Esophagus (tissue), 2 donors: ENCODE results near the gene NOM1. TPM values are rescaled to one million over a fixed set of nuclear protein-coding genes. Genes with fewer than 3 reads are reported as not detected.

ENCODE experiments used
- H3K27ac ChIP-seq, 2 donors: one replicate each; pipeline ENCODE4 v1.5.1; 2013; ENCODE audit warnings: low read depth in 2 of 2, mild to moderate bottlenecking in 2 of 2, inconsistent platforms in 1 of 2, low read length in 1 of 2, moderate library complexity in 1 of 2
- H3K27me3 ChIP-seq, 2 donors: one replicate each; pipeline ENCODE4 v1.6.1; 2013; ENCODE audit warnings: low read length in 2 of 2, control low read depth in 1 of 2, mild to moderate bottlenecking in 1 of 2; ENCODE audit not compliant: insufficient read depth in 2 of 2, control insufficient read depth in 1 of 2
- H3K36me3 ChIP-seq, 2 donors: one replicate each; pipeline ENCODE4 v1.6.1; 2013; ENCODE audit warnings: low read length in 1 of 2; ENCODE audit not compliant: control insufficient read depth in 2 of 2, insufficient read depth in 2 of 2
- H3K4me1 ChIP-seq, 2 donors: one replicate each; pipeline ENCODE4 v1.6.1; 2013; ENCODE audit warnings: low read length in 1 of 2; ENCODE audit not compliant: control insufficient read depth in 2 of 2, insufficient read depth in 2 of 2
- H3K4me3 ChIP-seq, 2 donors: one replicate each; pipeline ENCODE4 v1.5.1; 2013; ENCODE audit warnings: low read length in 2 of 2, mild to moderate bottlenecking in 2 of 2, low read depth in 1 of 2, moderate library complexity in 1 of 2
- H3K9me3 ChIP-seq, 2 donors: one replicate each; pipeline ENCODE4 v1.6.1; 2013; ENCODE audit warnings: mild to moderate bottlenecking in 2 of 2, low read depth in 1 of 2, low read length in 1 of 2, moderate library complexity in 1 of 2; ENCODE audit not compliant: control insufficient read depth in 2 of 2, insufficient read depth in 1 of 2
- WGBS, 2 donors: extraction: QIAGEN DNeasy Blood & Tissue Kit; methylation state at CpG; one replicate each; pipeline ENCODE4 v1.1.7; 2013; 5-methylcytosine and 5-hydroxymethylcytosine counted together
- polyA plus RNA-seq, 2 donors: library from polyadenylated mRNA; stranded (reverse); fragments of 200-250 nt; gene quantifications; one replicate each; pipeline ENCODE4 v1.2.3, GENCODE V29; 2013
- donor health status: healthy with polysubstance abuse.
- donor health status: Bipolar disorder and iron deficiency.

The NOM1 gene
- polyA plus RNA-seq, 2 donors = 7.0 to 9.2 TPM

- peaks cover 0 to 3% of the 10 kb centered on the region in 2 donors for H3K9me3 ChIP-seq
- H3K27me3 ChIP-seq = peaks cover 17 to 22% of the 10 kb centered on the region in 2 donors
- H3K4me1 ChIP-seq = peaks cover 12 to 13% of the 10 kb centered on the region in 2 donors
- WGBS, 2 donors = 39 to 47% methylated on average over 13 of the region's 13 CpGs
- no peaks in the 10 kb centered on the region for H3K36me3 ChIP-seq
- H3K27ac ChIP-seq = no peak overlapping the region
- H3K4me3 ChIP-seq = no peak overlapping the region
Observed at GRCh38 chr7:157013602-157014549, 64.4 kb downstream of the NOM1 start.

GRCh38 chr7:157014635-157015555 is 65.4 kb downstream of the NOM1 start:
- peaks cover 12 to 18% of the 10 kb centered on the region in 2 donors for H3K4me1 ChIP-seq

GRCh38 chr7:157016024-157016351 is 66.5 kb downstream of the NOM1 start:
- 44 to 53% methylated on average over 11 of the region's 11 CpGs for WGBS, 2 donors

More at GRCh38 chr7:157014635-157015555, 65.4 kb downstream of the NOM1 start:
- H3K9me3 ChIP-seq = peaks cover 0 to 3% of the 10 kb centered on the region in 2 donors
- peaks cover 14 to 24% of the 10 kb centered on the region in 2 donors for H3K27me3 ChIP-seq
- H3K36me3 ChIP-seq = no peaks in the 10 kb centered on the region
- no peak overlapping the region for H3K27ac ChIP-seq
- no peak overlapping the region for H3K4me3 ChIP-seq
- 51 to 53% methylated on average over 12 of the region's 12 CpGs for WGBS, 2 donors

GRCh38 chr7:157016352-157017041 is 67.0 kb downstream of the NOM1 start:
- Histone ChIP-seq H3K4me3 (no peak overlapping the region), H3K27ac (no peak overlapping the region), H3K9me3 (peaks cover 0 to 3% of the 10 kb centered on the region in 2 donors), H3K36me3 (no peaks in the 10 kb centered on the region), H3K4me1 (peaks cover 4 to 18% of the 10 kb centered on the region in 2 donors), H3K27me3 (peaks cover 14 to 24% of the 10 kb centered on the region in 2 donors)
- WGBS, 2 donors = 41 to 45% methylated on average over 16 of the region's 16 CpGs

More at GRCh38 chr7:157016024-157016351, 66.5 kb downstream of the NOM1 start:
- peaks cover 14 to 24% of the 10 kb centered on the region in 2 donors for H3K27me3 ChIP-seq
- peaks cover 9 to 13% of the 10 kb centered on the region in 2 donors for H3K4me1 ChIP-seq
- peaks cover 0 to 3% of the 10 kb centered on the region in 2 donors for H3K9me3 ChIP-seq
- no peaks in the 10 kb centered on the region for H3K36me3 ChIP-seq
- H3K4me3 ChIP-seq = no peak overlapping the region
- H3K27ac ChIP-seq = no peak overlapping the region

- H3K36me3 ChIP-seq = no peaks in the 10 kb centered on the region
- no peak overlapping the region for H3K4me3 ChIP-seq
- H3K9me3 ChIP-seq = peaks cover 0 to 3% of the 10 kb centered on the region in 2 donors
- 42 to 48% methylated on average over 11 of the region's 11 CpGs for WGBS, 2 donors
- H3K27ac ChIP-seq = no peak overlapping the region
- peaks cover 4 to 18% of the 10 kb centered on the region in 2 donors for H3K4me1 ChIP-seq
- peaks cover 21 to 27% of the 10 kb centered on the region in 2 donors for H3K27me3 ChIP-seq
Observed at GRCh38 chr7:157017149-157017548, 67.6 kb downstream of the NOM1 start.

- Histone ChIP-seq H3K9me3 (peaks cover 0 to 3% of the 10 kb centered on the region in 2 donors), H3K4me3 (no peak overlapping the region), H3K27ac (no peak overlapping the region), H3K36me3 (no peaks in the 10 kb centered on the region), H3K4me1 (peaks cover 4 to 18% of the 10 kb centered on the region in 2 donors), H3K27me3 (peaks cover 21 to 28% of the 10 kb centered on the region in 2 donors)
- 17 to 19% methylated on average over 43 to 48 of the region's 48 CpGs for WGBS, 2 donors
Observed at GRCh38 chr7:157017603-157018327, 68.3 kb downstream of the NOM1 start.

GRCh38 chr7:157018328-157018996 is 69.0 kb downstream of the NOM1 start:
- Histone ChIP-seq H3K9me3 (peaks cover 0 to 3% of the 10 kb centered on the region in 2 donors), H3K4me1 (peaks cover 4 to 18% of the 10 kb centered on the region in 2 donors), H3K27me3 (peaks cover 21 to 33% of the 10 kb centered on the region in 2 donors), H3K27ac (no peak overlapping the region), H3K4me3 (no peak overlapping the region), H3K36me3 (no peaks in the 10 kb centered on the region)
- 6 to 18% methylated on average over 49 of the region's 49 CpGs for whole genome bisulfite sequencing, 2 donors

GRCh38 chr7:157018997-157019608 is 69.6 kb downstream of the NOM1 start:
- H3K27me3 ChIP-seq = peaks cover 21 to 34% of the 10 kb centered on the region in 2 donors
- peaks cover 4 to 18% of the 10 kb centered on the region in 2 donors for H3K4me1 ChIP-seq
- H3K36me3 ChIP-seq = no peaks in the 10 kb centered on the region
- peaks cover 0 to 3% of the 10 kb centered on the region in 2 donors for H3K9me3 ChIP-seq
- peak overlapping the region in 1 of 2 donors; percentile 3 for H3K4me3 ChIP-seq
- WGBS, 2 donors = 2 to 9% methylated on average over 48 to 50 of the region's 50 CpGs
- H3K27ac ChIP-seq = no peak overlapping the region
